ENCODE measurements around the gene SLC30A3. TPM values are rescaled to one million over a fixed set of nuclear protein-coding genes. Genes with fewer than 3 reads are reported as not detected.

SLC30A3 gene
- total RNA-seq, 1 donor from 2014 or later = 0.16 TPM

GRCh38 chr2:27218614-27219013 is 44.2 kb downstream of the SLC30A3 start:
- Mint-ChIP-seq H3K27ac (ENCODE audit: unreplicated experiment) (peak overlapping the region; percentile 12), H3K4me1 (ENCODE audit: low read depth, unreplicated experiment) (peaks cover 12% of the 10 kb centered on the region), H3K27me3 (ENCODE audit: low read depth, unreplicated experiment) (no peaks in the 10 kb centered on the region), H3K9me3 (ENCODE audit: unreplicated experiment) (no peaks in the 10 kb centered on the region), H3K36me3 (ENCODE audit: low read depth, unreplicated experiment) (peaks cover 19% of the 10 kb centered on the region), H3K4me3 (ENCODE audit: unreplicated experiment) (peak overlapping the region; percentile 87)
- Histone ChIP-seq H3K36me3 (ENCODE audit: insufficient read depth, low read length) (peaks cover 34% of the 10 kb centered on the region), H3K4me1 (ENCODE audit: insufficient read depth, low read length) (peaks cover 10% of the 10 kb centered on the region), H2AFZ (ENCODE audit: low read depth, low read length) (no peak overlapping the region), H3K9ac (ENCODE audit: low read length) (peak overlapping the region; percentile 82), H3K79me2 (ENCODE audit: insufficient read depth, low read length) (peaks cover 46% of the 10 kb centered on the region), H4K20me1 (ENCODE audit: insufficient read depth, low read length) (peaks cover 4% of the 10 kb centered on the region), H3K4me2 (ENCODE audit: low read length) (peak overlapping the region; percentile 89), H3K27ac (ENCODE audit: low read depth, low read length) (no peak overlapping the region), H3K9me3 (ENCODE audit: insufficient read depth, low read depth, low read length) (no peaks in the 10 kb centered on the region), H3K4me3 (ENCODE audit: insufficient read depth, low read depth, low read length) (no peak overlapping the region), H3K27me3 (ENCODE audit: insufficient read depth, low read length) (no peaks in the 10 kb centered on the region)
- TF ChIP-seq CTCF (IDR thresholded peaks at IDR 0.05; ENCODE audit: insufficient read depth, low read depth, low read length) = no peak
- no peak for TF ChIP-seq EZH2 (IDR thresholded peaks at IDR 0.05; ENCODE audit: insufficient read depth, low read length)
- DNase-seq (ENCODE audit: low read depth) (no peak), FAIRE-seq (no peak)

GRCh38 chr2:27217173-27218121 is 45.4 kb downstream of the SLC30A3 start, which contains the start of gene CAD:
Gene CAD, plus strand, starts transcription at chr2:27217369. Its CDS starts 183 bp downstream, at chr2:27217552.
- H3K27ac Mint-ChIP-seq (ENCODE audit: unreplicated experiment) = peak within 1 kb of the TSS; percentile 71

More at GRCh38 chr2:27217173-27218121, 45.4 kb downstream of the SLC30A3 start, which contains the start of gene CAD:
- H3K4me3 ChIP-seq (ENCODE audit: insufficient read depth, low read depth, low read length) = peak within 1 kb of the TSS; percentile 66
- H3K9ac ChIP-seq (ENCODE audit: low read length) = peak within 1 kb of the TSS; percentile 82
- H3K9me3 ChIP-seq (ENCODE audit: insufficient read depth, low read depth, low read length) = no peaks in the 10 kb centered on the region
- H4K20me1 ChIP-seq (ENCODE audit: insufficient read depth, low read length) = peaks cover 4% of the 10 kb centered on the region
- Mint-ChIP-seq H3K36me3 (ENCODE audit: low read depth, unreplicated experiment) (peaks cover 17% of the 10 kb centered on the region), H3K27me3 (ENCODE audit: low read depth, unreplicated experiment) (no peaks in the 10 kb centered on the region), H3K4me3 (ENCODE audit: unreplicated experiment) (peak within 1 kb of the TSS; percentile 87), H3K4me1 (ENCODE audit: low read depth, unreplicated experiment) (peaks cover 21% of the 10 kb centered on the region), H3K9me3 (ENCODE audit: unreplicated experiment) (no peaks in the 10 kb centered on the region)
- peaks cover 16% of the 10 kb centered on the region for H3K4me1 ChIP-seq (ENCODE audit: insufficient read depth, low read length)
- no peaks in the 10 kb centered on the region for H3K27me3 ChIP-seq (ENCODE audit: insufficient read depth, low read length)
- no peak for FAIRE-seq
- H3K79me2 ChIP-seq (ENCODE audit: insufficient read depth, low read length) = peaks cover 49% of the 10 kb centered on the region
- TF ChIP-seq CTCF (IDR thresholded peaks at IDR 0.05; ENCODE audit: insufficient read depth, low read depth, low read length) (no peak), EZH2 (IDR thresholded peaks at IDR 0.05; ENCODE audit: insufficient read depth, low read length) (no peak)
- peak within 1 kb of the TSS; percentile 89 for H3K4me2 ChIP-seq (ENCODE audit: low read length)
- H2AFZ ChIP-seq (ENCODE audit: low read depth, low read length) = peak within 1 kb of the TSS; percentile 59
- peak within 1 kb of the TSS; percentile 82 for H3K27ac ChIP-seq (ENCODE audit: low read depth, low read length)
- peak; percentile 65 for DNase-seq (ENCODE audit: low read depth)
- peaks cover 30% of the 10 kb centered on the region for H3K36me3 ChIP-seq (ENCODE audit: insufficient read depth, low read length)
